ENCODE data around the gene ZNF140. TPM values are rescaled to one million over a fixed set of nuclear protein-coding genes. Genes with fewer than 3 reads are reported as not detected.

The ZNF140 gene
- total RNA-seq, 2 donors from 2014 or later = 19.0 to 20.9 TPM

DNA sequence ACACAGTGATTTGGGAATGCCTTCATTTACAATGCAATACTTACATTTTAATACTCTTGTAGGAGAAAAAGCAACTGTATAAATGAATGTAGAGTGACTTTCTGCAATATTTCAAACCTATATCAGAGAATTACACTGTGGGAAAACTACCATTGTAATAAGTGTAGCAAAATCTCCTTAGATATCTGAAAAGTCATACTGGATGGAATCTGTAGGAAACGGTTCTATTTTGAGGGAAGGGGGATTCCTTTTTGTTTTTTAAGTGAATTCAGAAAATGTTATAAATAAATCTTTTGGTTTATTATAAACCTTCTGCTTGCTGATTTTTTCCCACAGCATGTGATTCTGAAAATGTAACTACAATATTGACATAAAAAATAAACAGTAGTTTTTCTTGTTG lies 26.4 kb downstream of the ZNF140 start:
- peaks cover 99% of the 10 kb centered on the region for H3K9me3 Mint-ChIP-seq
- peaks cover 82% of the 10 kb centered on the region for H3K36me3 ChIP-seq (ENCODE audit: control insufficient read depth, insufficient read depth, low read length)

DNA sequence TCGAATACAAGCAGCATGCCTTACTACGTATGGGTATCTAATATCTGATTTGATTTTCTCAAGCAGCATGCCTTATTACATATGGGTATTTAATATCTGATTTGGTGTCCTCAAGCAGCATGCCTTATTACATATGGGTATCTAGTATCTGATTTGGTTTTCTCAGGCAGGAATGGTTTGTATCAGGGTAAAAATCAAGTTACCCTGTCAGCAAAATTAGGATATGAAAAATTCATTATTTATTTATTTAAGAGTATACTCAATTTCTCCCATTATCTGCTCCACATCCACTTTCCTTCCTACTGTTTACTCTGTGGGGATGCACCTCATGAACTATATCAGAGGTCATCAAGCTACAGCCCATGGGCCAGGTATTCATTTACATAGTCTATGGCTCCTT lies 27.4 kb downstream of the ZNF140 start:
- Mint-ChIP-seq H3K9me3 (peaks cover 96% of the 10 kb centered on the region), H3K27ac (no peak overlapping the region)
- WGBS, 2 experiments (ENCODE audit: insufficient coverage in 1 of 2, insufficient read length in 1 of 2) = 100% methylated on average over 2 of the region's 2 CpGs; no CpG with 5 or more reads in 1 of the 2 experiments

More for the DNA sequence above, 26.4 kb downstream of the ZNF140 start:
- H3K27ac ChIP-seq (ENCODE audit: low read depth, low read length) = no peak overlapping the region
- no peak for DNase-seq
- H3K4me3 Mint-ChIP-seq = no peak overlapping the region
- H3K27ac Mint-ChIP-seq = no peak overlapping the region
- H3K4me1 Mint-ChIP-seq = no peaks in the 10 kb centered on the region
- no peaks in the 10 kb centered on the region for H3K4me1 ChIP-seq (ENCODE audit: control insufficient read depth, insufficient read depth, low read length)
- H3K9ac ChIP-seq (ENCODE audit: extremely low read depth, low read length, poor library complexity, severe bottlenecking) = no peak overlapping the region
- peaks cover 97% of the 10 kb centered on the region for H3K9me3 ChIP-seq (ENCODE audit: control insufficient read depth, low read length)
- TF ChIP-seq, protein P1, sequence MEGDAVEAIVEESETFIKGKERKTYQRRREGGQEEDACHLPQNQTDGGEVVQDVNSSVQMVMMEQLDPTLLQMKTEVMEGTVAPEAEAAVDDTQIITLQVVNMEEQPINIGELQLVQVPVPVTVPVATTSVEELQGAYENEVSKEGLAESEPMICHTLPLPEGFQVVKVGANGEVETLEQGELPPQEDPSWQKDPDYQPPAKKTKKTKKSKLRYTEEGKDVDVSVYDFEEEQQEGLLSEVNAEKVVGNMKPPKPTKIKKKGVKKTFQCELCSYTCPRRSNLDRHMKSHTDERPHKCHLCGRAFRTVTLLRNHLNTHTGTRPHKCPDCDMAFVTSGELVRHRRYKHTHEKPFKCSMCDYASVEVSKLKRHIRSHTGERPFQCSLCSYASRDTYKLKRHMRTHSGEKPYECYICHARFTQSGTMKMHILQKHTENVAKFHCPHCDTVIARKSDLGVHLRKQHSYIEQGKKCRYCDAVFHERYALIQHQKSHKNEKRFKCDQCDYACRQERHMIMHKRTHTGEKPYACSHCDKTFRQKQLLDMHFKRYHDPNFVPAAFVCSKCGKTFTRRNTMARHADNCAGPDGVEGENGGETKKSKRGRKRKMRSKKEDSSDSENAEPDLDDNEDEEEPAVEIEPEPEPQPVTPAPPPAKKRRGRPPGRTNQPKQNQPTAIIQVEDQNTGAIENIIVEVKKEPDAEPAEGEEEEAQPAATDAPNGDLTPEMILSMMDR (conservative IDR thresholded peaks at IDR 0.05) = no peak
- H3K27me3 Mint-ChIP-seq (ENCODE audit: insufficient read depth) = no peaks in the 10 kb centered on the region
- peaks cover 92% of the 10 kb centered on the region for H3K36me3 Mint-ChIP-seq (ENCODE audit: low read depth)
- WGBS, 2 experiments (ENCODE audit: insufficient coverage in 1 of 2, insufficient read length in 1 of 2) = 100% methylated on average over 1 of the region's 1 CpG; no CpG with 5 or more reads in 1 of the 2 experiments
- peak overlapping the region; percentile 63 for H3K4me3 ChIP-seq (ENCODE audit: low read length)
- H3K27me3 ChIP-seq (ENCODE audit: control insufficient read depth, insufficient read depth, low read length, poor library complexity, severe bottlenecking) = no peaks in the 10 kb centered on the region

DNA sequence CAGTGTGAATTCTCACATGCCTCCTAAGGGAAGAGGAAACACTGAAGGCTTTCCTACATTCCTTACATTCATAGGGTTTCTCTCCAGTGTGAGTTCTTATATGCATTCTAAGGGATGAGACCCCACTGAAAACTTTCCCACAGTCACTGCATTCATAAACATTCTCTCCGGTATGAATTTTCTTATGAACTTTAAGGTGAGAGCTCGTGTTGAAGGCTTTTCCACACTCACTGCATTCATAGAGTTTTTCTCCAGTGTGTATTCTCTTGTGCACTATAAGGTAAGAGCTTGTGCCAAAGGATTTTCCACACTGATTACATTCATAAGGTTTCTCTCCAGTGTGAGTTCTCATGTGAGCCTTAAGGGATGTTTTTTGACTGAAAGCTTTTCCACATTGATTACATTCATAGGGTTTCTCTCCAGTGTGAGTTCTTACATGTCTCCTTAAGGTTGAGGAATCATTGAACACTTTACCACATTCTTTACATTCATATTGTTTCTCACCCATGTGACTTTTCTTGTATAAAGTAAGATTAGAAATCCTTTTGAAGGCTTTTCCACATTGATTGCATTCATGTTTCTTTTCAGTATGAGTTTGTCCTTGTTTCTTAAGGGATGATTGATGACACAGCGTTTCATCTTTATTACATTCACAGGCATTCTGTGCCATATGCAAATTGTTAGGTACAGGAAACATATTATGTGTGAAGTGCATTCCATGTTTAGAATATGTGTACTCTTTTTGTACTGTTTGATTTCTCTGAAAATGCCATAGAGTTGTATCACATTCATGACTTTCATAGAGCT lies 39.9 kb downstream of the ZNF140 start:
- Histone ChIP-seq H3K36me3 (ENCODE audit: control insufficient read depth, insufficient read depth, low read length) (peaks cover 76% of the 10 kb centered on the region), H3K9me3 (ENCODE audit: control insufficient read depth, low read length) (peaks cover 100% of the 10 kb centered on the region), H3K27ac (ENCODE audit: low read depth, low read length) (no peak overlapping the region), H3K9ac (ENCODE audit: extremely low read depth, low read length, poor library complexity, severe bottlenecking) (no peak overlapping the region), H3K4me1 (ENCODE audit: control insufficient read depth, insufficient read depth, low read length) (no peaks in the 10 kb centered on the region), H3K27me3 (ENCODE audit: control insufficient read depth, insufficient read depth, low read length, poor library complexity, severe bottlenecking) (no peaks in the 10 kb centered on the region), H3K4me3 (ENCODE audit: low read length) (peak overlapping the region; percentile 74)
- WGBS, 2 experiments (ENCODE audit: insufficient coverage in 1 of 2, insufficient read length in 1 of 2) = 91 to 100% methylated on average over 2 to 3 of the region's 3 CpGs
- TF ChIP-seq, protein P1 (conservative IDR thresholded peaks at IDR 0.05) = no peak
- peaks cover 95% of the 10 kb centered on the region for H3K9me3 Mint-ChIP-seq
- H3K36me3 Mint-ChIP-seq (ENCODE audit: low read depth) = peaks cover 93% of the 10 kb centered on the region
- no peaks in the 10 kb centered on the region for H3K27me3 Mint-ChIP-seq (ENCODE audit: insufficient read depth)
- DNase-seq = no peak
- no peaks in the 10 kb centered on the region for H3K4me1 Mint-ChIP-seq
- H3K4me3 Mint-ChIP-seq = no peak overlapping the region
- H3K27ac Mint-ChIP-seq = no peak overlapping the region

More for the DNA sequence above, 27.4 kb downstream of the ZNF140 start:
- H3K4me1 Mint-ChIP-seq = no peaks in the 10 kb centered on the region
- H3K4me1 ChIP-seq (ENCODE audit: control insufficient read depth, insufficient read depth, low read length) = no peaks in the 10 kb centered on the region
- H3K27ac ChIP-seq (ENCODE audit: low read depth, low read length) = no peak overlapping the region
- no peaks in the 10 kb centered on the region for H3K27me3 ChIP-seq (ENCODE audit: control insufficient read depth, insufficient read depth, low read length, poor library complexity, severe bottlenecking)
- H3K4me3 ChIP-seq (ENCODE audit: low read length) = peak overlapping the region; percentile 63
- H3K4me3 Mint-ChIP-seq = no peak overlapping the region
- H3K27me3 Mint-ChIP-seq (ENCODE audit: insufficient read depth) = no peaks in the 10 kb centered on the region
- DNase-seq = no peak
- TF ChIP-seq, protein P1 (conservative IDR thresholded peaks at IDR 0.05) = no peak
- H3K36me3 Mint-ChIP-seq (ENCODE audit: low read depth) = peaks cover 89% of the 10 kb centered on the region
- peaks cover 94% of the 10 kb centered on the region for H3K9me3 ChIP-seq (ENCODE audit: control insufficient read depth, low read length)
- H3K9ac ChIP-seq (ENCODE audit: extremely low read depth, low read length, poor library complexity, severe bottlenecking) = no peak overlapping the region
- peaks cover 72% of the 10 kb centered on the region for H3K36me3 ChIP-seq (ENCODE audit: control insufficient read depth, insufficient read depth, low read length)
